GM12878 (cell line): Measurements from ENCODE around the gene STK32A.

ENCODE experiments used
- CTCF ChIP-seq, 3 experiments: IDR thresholded peaks in 2 of 3; conservative IDR thresholded peaks in 1 of 3; 2 replicates each; pipeline ENCODE4 v1.5.1; 2011; ENCODE audit warnings: low read depth in 3 of 3, low read length in 3 of 3, mild to moderate bottlenecking in 3 of 3, control low read depth in 2 of 3, moderate library complexity in 2 of 3, inconsistent platforms in 1 of 3, mixed read lengths in 1 of 3; ENCODE audit not compliant: control insufficient read depth in 2 of 3, insufficient read depth in 1 of 3; ENCODE audit errors: extremely low read depth in 1 of 3
- FOXM1 ChIP-seq: IDR thresholded peaks from 2 replicates; pipeline ENCODE4 v1.6.1; 2012; ENCODE audit warnings: low read depth, mild to moderate bottlenecking, inconsistent platforms, low read length, moderate library complexity
- MTA3 ChIP-seq: IDR thresholded peaks from 2 replicates; pipeline ENCODE4 v1.6.1; 2012; ENCODE audit warnings: low read length, inconsistent platforms, borderline replicate concordance
- POU2F2 ChIP-seq: IDR thresholded peaks from 3 replicates; pipeline ENCODE4 v1.6.1; 2011; ENCODE audit warnings: low read depth, mild to moderate bottlenecking, low read length, borderline replicate concordance
- RAD21 ChIP-seq: IDR thresholded peaks from 2 replicates; pipeline ENCODE4 v1.6.1; 2011; ENCODE audit warnings: mild to moderate bottlenecking, low read depth, low read length, moderate library complexity; ENCODE audit not compliant: insufficient read depth
- RCOR1 ChIP-seq: conservative IDR thresholded peaks from 2 replicates; pipeline ENCODE4 v1.6.1; 2012; ENCODE audit warnings: low read depth, low read length, improper control_type of control experiment
- SMC3 ChIP-seq: IDR thresholded peaks from 2 replicates; pipeline ENCODE4 v1.6.1; 2011; ENCODE audit warnings: low read length, improper control_type of control experiment, borderline replicate concordance

DNA sequence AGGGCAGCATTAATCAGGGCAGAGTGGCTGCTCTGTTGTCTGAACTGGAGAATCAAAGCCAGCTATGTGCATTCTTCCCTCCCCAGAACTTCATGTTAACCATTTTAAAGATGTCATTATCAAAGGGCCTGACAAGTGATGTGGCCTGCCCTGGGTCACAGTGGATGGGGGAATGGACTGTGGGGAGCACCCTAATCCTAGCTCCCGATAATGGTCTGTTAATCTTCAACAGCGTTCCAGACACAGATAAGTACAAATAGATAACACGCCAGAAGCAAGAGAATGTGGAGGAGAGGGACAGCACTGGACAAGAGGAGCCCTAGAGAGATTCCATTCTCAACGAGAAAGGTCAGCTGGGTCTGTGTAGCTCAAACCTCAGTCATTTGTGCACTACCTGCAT lies 197.5 kb downstream of the STK32A start:
- TF ChIP-seq RCOR1 (no peak), RAD21 (no peak), MTA3 (no peak), CTCF (IDR thresholded peaks at IDR 0.05 in 2 of 3, conservative IDR thresholded peaks at IDR 0.05 in 1 of 3; ENCODE audit: control insufficient read depth in 2 of 3, extremely low read depth in 1 of 3, insufficient read depth in 1 of 3, low read depth in 3 of 3, low read length in 3 of 3) (no peak), FOXM1 (no peak), SMC3 (no peak), POU2F2 (no peak)
